ENCODE measurements around the gene C1orf141. TPM values are rescaled to one million over a fixed set of nuclear protein-coding genes. Genes with fewer than 3 reads are reported as not detected.

C1orf141 gene

Small RNA genes lying within 50 kb of the gene (small RNA-seq; reads per million reads assigned to genes)
- gene RF00322 (ENCODE audit: low read depth): not detected

Data from mesenchymal stem cell (in vitro differentiated cells and primary cell).